ENCODE data around the gene ARHGAP15.

GRCh38 chr2:143498496-143498895 is 369.3 kb downstream of the ARHGAP15 start:
- TF ChIP-seq EZH2phosphoT487 (IDR thresholded peaks at IDR 0.05; ENCODE audit: insufficient read depth, low read depth) (no peak), EZH2 (IDR thresholded peaks at IDR 0.05; ENCODE audit: insufficient read depth, poor library complexity, severe bottlenecking) (no peak)
